ENCODE measurements around the gene ITLN2.
"Not testable (repeated sequence)": the region's sequence is repeated elsewhere in the genome, so short reads cannot be mapped to it uniquely, and the experiment has no call there.

The ITLN2 gene

GRCh38 chr1:160916666-160917065, 37.9 kb downstream of the ITLN2 start:
- no peak for DNase-seq (ENCODE audit: low read depth)
- no peak for TF ChIP-seq CTCF (IDR thresholded peaks at IDR 0.05; ENCODE audit: control insufficient read depth, insufficient read depth, low read depth, low read length, missing control alignments)
- no peak overlapping the region for H3K4me3 ChIP-seq (ENCODE audit: control insufficient read depth, low read depth, low read length)

- DNase-seq (ENCODE audit: low read depth); H3K4me3 ChIP-seq (ENCODE audit: control insufficient read depth, low read depth, low read length): not testable (repeated sequence)
Observed at GRCh38 chr1:160913229-160913628, 41.4 kb downstream of the ITLN2 start.

GRCh38 chr1:160911925-160912324, 42.7 kb downstream of the ITLN2 start:
- DNase-seq (ENCODE audit: low read depth) = no peak
- no peak for TF ChIP-seq CTCF (IDR thresholded peaks at IDR 0.05; ENCODE audit: control insufficient read depth, insufficient read depth, low read depth, low read length, missing control alignments)
- H3K4me3 ChIP-seq (ENCODE audit: control insufficient read depth, low read depth, low read length) = no peak overlapping the region

- TF ChIP-seq CTCF (IDR thresholded peaks at IDR 0.05; ENCODE audit: control insufficient read depth, insufficient read depth, low read depth, low read length, missing control alignments) = no peak
- H3K4me3 ChIP-seq (ENCODE audit: control insufficient read depth, low read depth, low read length) = no peak overlapping the region
- no peak for DNase-seq (ENCODE audit: low read depth)
Observed at GRCh38 chr1:160911441-160911840, 43.2 kb downstream of the ITLN2 start.

- no peak for TF ChIP-seq CTCF (IDR thresholded peaks at IDR 0.05; ENCODE audit: control insufficient read depth, insufficient read depth, low read depth, low read length, missing control alignments)
- no peak overlapping the region for H3K4me3 ChIP-seq (ENCODE audit: control insufficient read depth, low read depth, low read length)
- DNase-seq (ENCODE audit: low read depth) = no peak
Observed at GRCh38 chr1:160910170-160910750, 44.3 kb downstream of the ITLN2 start.

GRCh38 chr1:160907976-160908375, 46.6 kb downstream of the ITLN2 start:
- peak; percentile 8 for DNase-seq (ENCODE audit: low read depth)
- no peak for TF ChIP-seq CTCF (IDR thresholded peaks at IDR 0.05; ENCODE audit: control insufficient read depth, insufficient read depth, low read depth, low read length, missing control alignments)
- no peak overlapping the region for H3K4me3 ChIP-seq (ENCODE audit: control insufficient read depth, low read depth, low read length)

GRCh38 chr1:160905617-160905989, 49.0 kb downstream of the ITLN2 start:
- H3K4me3 ChIP-seq (ENCODE audit: control insufficient read depth, low read depth, low read length) = no peak overlapping the region
- no peak for DNase-seq (ENCODE audit: low read depth)
- TF ChIP-seq CTCF (IDR thresholded peaks at IDR 0.05; ENCODE audit: control insufficient read depth, insufficient read depth, low read depth, low read length, missing control alignments) = no peak
